SK-N-SH treated with all-trans-retinoic acid at 6 μM for 48 hours (cell line): ENCODE results near the gene LINS1.
"Not testable (repeated sequence)": the region's sequence is repeated elsewhere in the genome, so short reads cannot be mapped to it uniquely, and the experiment has no call there.

Experiments
- ATAC-seq: fragments of 200-7000 bp; cut with Tn5 transposase; 3 replicates; pipeline ENCODE4 v1.9.1; 2020; ENCODE audit warnings: mild to moderate bottlenecking, moderate library complexity
- ARNTL ChIP-seq: fragments of 450-650 bp; formaldehyde crosslinking; IDR thresholded peaks from 2 replicates; pipeline ENCODE4 v1.5.0; 2020; ENCODE audit warnings: low read depth, mild to moderate bottlenecking, moderate library complexity, borderline replicate concordance
- BACH2 ChIP-seq: fragments of 250-450 bp; sonication (Bioruptor Pico); IDR thresholded peaks from 2 replicates; pipeline ENCODE4 v1.9.0; 2021; ENCODE audit warnings: mild to moderate bottlenecking, borderline replicate concordance
- CSDC2 ChIP-seq: fragments of 250-450 bp; sonication (Bioruptor Pico); IDR thresholded peaks from 2 replicates; pipeline ENCODE4 v1.5.0; 2020; ENCODE audit warnings: mild to moderate bottlenecking, moderate library complexity
- CSRNP3 ChIP-seq: fragments of 250-450 bp; sonication (Bioruptor Pico); IDR thresholded peaks from 2 replicates; pipeline ENCODE4 v1.5.1; 2021; ENCODE audit warnings: mild to moderate bottlenecking, moderate library complexity
- ESRRG ChIP-seq: fragments of 250-450 bp; sonication (Bioruptor Pico); IDR thresholded peaks from 2 replicates; pipeline ENCODE4 v1.6.1; 2021; ENCODE audit warnings: mild to moderate bottlenecking
- GLIS3 ChIP-seq: fragments of 250-450 bp; sonication (Bioruptor Pico); IDR thresholded peaks from 2 replicates; pipeline ENCODE4 v1.5.0; 2020; ENCODE audit warnings: mild to moderate bottlenecking, moderate library complexity
- ISL1 ChIP-seq: fragments of 250-450 bp; sonication (Bioruptor Pico); IDR thresholded peaks from 2 replicates; pipeline ENCODE4 v2.1.2; 2022; ENCODE audit warnings: mild to moderate bottlenecking, moderate library complexity
- OSR1 ChIP-seq: fragments of 250-450 bp; sonication (Bioruptor Pico); IDR thresholded peaks from 2 replicates; pipeline ENCODE4 v1.8.0; 2022; ENCODE audit warnings: moderate library complexity, mild to moderate bottlenecking, inconsistent platforms
- PPARA ChIP-seq: fragments of 250-450 bp; sonication (Bioruptor Pico); IDR thresholded peaks from 2 replicates; pipeline ENCODE4 v1.5.0; 2020; ENCODE audit warnings: mild to moderate bottlenecking, borderline replicate concordance
- RARB ChIP-seq: fragments of 250-450 bp; sonication (Bioruptor Pico); IDR thresholded peaks from 2 replicates; pipeline ENCODE4 v1.8.0; 2021; ENCODE audit warnings: mild to moderate bottlenecking, moderate library complexity
- SNAI2 ChIP-seq: fragments of 250-450 bp; sonication (Bioruptor Pico); IDR thresholded peaks from 2 replicates; pipeline ENCODE4 v1.5.0; 2020; ENCODE audit warnings: mild to moderate bottlenecking, moderate library complexity
- TCF4 ChIP-seq: fragments of 250-450 bp; sonication (Bioruptor Pico); IDR thresholded peaks from 2 replicates; pipeline ENCODE4 v1.8.0; 2021; ENCODE audit warnings: mild to moderate bottlenecking, moderate library complexity, borderline replicate concordance
- TOX ChIP-seq: fragments of 250-450 bp; sonication (Bioruptor Pico); IDR thresholded peaks from 2 replicates; pipeline ENCODE4 v1.8.0; 2021; ENCODE audit warnings: mild to moderate bottlenecking, moderate library complexity, borderline replicate concordance
- ZC3H10 ChIP-seq: fragments of 250-450 bp; sonication (Bioruptor Pico); IDR thresholded peaks from 2 replicates; pipeline ENCODE4 v1.5.1; 2021; ENCODE audit warnings: mild to moderate bottlenecking, moderate library complexity
- ZFP3 ChIP-seq: fragments of 250-450 bp; sonication (Bioruptor Pico); IDR thresholded peaks from 2 replicates; pipeline ENCODE4 v1.5.0; 2020; ENCODE audit warnings: mild to moderate bottlenecking, moderate library complexity
- ZNF565 ChIP-seq: fragments of 450-650 bp; formaldehyde crosslinking; conservative IDR thresholded peaks from 2 replicates; pipeline ENCODE4 v1.5.0; 2020; ENCODE audit warnings: low read depth, mild to moderate bottlenecking, moderate library complexity
- ZNF70 ChIP-seq: fragments of 450-650 bp; formaldehyde crosslinking; IDR thresholded peaks from 2 replicates; pipeline ENCODE4 v1.5.0; 2020; ENCODE audit warnings: mild to moderate bottlenecking, moderate library complexity
- ZNF8 ChIP-seq: fragments of 450-650 bp; formaldehyde crosslinking; IDR thresholded peaks from 2 replicates; pipeline ENCODE4 v1.5.0; 2020; ENCODE audit warnings: mild to moderate bottlenecking, moderate library complexity
- TF ChIP-seq, protein P1 (sequence below): fragments of 250-450 bp; sonication (Bioruptor Pico); IDR thresholded peaks from 2 replicates; pipeline ENCODE4 v1.5.0; 2020; ENCODE audit warnings: mild to moderate bottlenecking, moderate library complexity
- TF ChIP-seq, protein P2 (sequence below): fragments of 250-450 bp; sonication (Bioruptor Pico); IDR thresholded peaks from 2 replicates; pipeline ENCODE4 v1.8.0; 2021; ENCODE audit warnings: low read depth, mild to moderate bottlenecking, moderate library complexity, borderline replicate concordance
- TF ChIP-seq, protein P3 (sequence below): fragments of 250-450 bp; sonication (Bioruptor Pico); IDR thresholded peaks from 2 replicates; pipeline ENCODE4 v1.8.0; 2020; ENCODE audit warnings: mild to moderate bottlenecking, moderate library complexity, borderline replicate concordance

Gene LINS1

GRCh38 chr15:100592898-100593297, 9.1 kb downstream of the LINS1 start:
- no peak for TF ChIP-seq ZC3H10
- TF ChIP-seq, protein P1, sequence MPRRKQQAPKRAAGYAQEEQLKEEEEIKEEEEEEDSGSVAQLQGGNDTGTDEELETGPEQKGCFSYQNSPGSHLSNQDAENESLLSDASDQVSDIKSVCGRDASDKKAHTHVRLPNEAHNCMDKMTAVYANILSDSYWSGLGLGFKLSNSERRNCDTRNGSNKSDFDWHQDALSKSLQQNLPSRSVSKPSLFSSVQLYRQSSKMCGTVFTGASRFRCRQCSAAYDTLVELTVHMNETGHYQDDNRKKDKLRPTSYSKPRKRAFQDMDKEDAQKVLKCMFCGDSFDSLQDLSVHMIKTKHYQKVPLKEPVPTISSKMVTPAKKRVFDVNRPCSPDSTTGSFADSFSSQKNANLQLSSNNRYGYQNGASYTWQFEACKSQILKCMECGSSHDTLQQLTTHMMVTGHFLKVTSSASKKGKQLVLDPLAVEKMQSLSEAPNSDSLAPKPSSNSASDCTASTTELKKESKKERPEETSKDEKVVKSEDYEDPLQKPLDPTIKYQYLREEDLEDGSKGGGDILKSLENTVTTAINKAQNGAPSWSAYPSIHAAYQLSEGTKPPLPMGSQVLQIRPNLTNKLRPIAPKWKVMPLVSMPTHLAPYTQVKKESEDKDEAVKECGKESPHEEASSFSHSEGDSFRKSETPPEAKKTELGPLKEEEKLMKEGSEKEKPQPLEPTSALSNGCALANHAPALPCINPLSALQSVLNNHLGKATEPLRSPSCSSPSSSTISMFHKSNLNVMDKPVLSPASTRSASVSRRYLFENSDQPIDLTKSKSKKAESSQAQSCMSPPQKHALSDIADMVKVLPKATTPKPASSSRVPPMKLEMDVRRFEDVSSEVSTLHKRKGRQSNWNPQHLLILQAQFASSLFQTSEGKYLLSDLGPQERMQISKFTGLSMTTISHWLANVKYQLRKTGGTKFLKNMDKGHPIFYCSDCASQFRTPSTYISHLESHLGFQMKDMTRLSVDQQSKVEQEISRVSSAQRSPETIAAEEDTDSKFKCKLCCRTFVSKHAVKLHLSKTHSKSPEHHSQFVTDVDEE = no peak
- TF ChIP-seq, protein P2, sequence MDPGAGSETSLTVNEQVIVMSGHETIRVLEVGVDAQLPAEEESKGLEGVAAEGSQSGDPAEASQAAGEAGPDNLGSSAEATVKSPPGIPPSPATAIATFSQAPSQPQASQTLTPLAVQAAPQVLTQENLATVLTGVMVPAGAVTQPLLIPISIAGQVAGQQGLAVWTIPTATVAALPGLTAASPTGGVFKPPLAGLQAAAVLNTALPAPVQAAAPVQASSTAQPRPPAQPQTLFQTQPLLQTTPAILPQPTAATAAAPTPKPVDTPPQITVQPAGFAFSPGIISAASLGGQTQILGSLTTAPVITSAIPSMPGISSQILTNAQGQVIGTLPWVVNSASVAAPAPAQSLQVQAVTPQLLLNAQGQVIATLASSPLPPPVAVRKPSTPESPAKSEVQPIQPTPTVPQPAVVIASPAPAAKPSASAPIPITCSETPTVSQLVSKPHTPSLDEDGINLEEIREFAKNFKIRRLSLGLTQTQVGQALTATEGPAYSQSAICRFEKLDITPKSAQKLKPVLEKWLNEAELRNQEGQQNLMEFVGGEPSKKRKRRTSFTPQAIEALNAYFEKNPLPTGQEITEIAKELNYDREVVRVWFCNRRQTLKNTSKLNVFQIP (CRISPR knock-in tag) = no peak
- TF ChIP-seq ZNF8 (CRISPR knock-in tag) = no peak
- TF ChIP-seq CSRNP3 (CRISPR knock-in tag) = no peak
- no peak for TF ChIP-seq TCF4 (CRISPR knock-in tag)
- no peak for TF ChIP-seq ESRRG (CRISPR knock-in tag)
- TF ChIP-seq PPARA (CRISPR knock-in tag) = no peak
- TF ChIP-seq ZNF565 (CRISPR knock-in tag) = no peak
- no peak for TF ChIP-seq ISL1 (CRISPR knock-in tag)
- TF ChIP-seq OSR1 (CRISPR knock-in tag) = no peak
- no peak for TF ChIP-seq BACH2 (CRISPR knock-in tag)
- no peak for TF ChIP-seq CSDC2 (CRISPR knock-in tag)
- no peak for TF ChIP-seq ARNTL (CRISPR knock-in tag)
- TF ChIP-seq SNAI2 = no peak
- TF ChIP-seq RARB (CRISPR knock-in tag) = no peak
- TF ChIP-seq ZFP3 (CRISPR knock-in tag) = no peak
- no peak for TF ChIP-seq ZNF70
- no peak for ATAC-seq

DNA sequence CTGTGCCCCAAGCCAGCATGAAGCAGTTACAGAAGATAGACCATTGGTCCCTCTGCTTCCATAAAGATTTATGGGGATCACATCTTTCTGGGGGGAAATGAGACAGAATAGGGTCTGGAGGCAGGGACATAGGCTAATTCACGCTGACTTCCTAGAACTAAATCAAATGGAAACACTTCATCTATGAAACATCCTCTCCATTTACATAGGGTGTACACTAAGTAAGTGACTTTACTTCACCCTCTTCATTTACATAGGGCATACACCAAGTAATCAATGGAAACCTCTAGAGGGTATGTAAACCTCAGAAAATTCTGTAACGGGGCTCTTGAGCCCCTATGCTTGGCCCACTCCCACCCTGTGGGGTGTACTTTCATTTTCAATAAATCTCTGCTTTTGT, 10.1 kb downstream of the LINS1 start:
- TF ChIP-seq CSDC2 (CRISPR knock-in tag) = no peak
- no peak for TF ChIP-seq SNAI2
- no peak for TF ChIP-seq ZNF8 (CRISPR knock-in tag)
- TF ChIP-seq, protein P1 = no peak
- no peak for TF ChIP-seq PPARA (CRISPR knock-in tag)
- TF ChIP-seq, protein P3, sequence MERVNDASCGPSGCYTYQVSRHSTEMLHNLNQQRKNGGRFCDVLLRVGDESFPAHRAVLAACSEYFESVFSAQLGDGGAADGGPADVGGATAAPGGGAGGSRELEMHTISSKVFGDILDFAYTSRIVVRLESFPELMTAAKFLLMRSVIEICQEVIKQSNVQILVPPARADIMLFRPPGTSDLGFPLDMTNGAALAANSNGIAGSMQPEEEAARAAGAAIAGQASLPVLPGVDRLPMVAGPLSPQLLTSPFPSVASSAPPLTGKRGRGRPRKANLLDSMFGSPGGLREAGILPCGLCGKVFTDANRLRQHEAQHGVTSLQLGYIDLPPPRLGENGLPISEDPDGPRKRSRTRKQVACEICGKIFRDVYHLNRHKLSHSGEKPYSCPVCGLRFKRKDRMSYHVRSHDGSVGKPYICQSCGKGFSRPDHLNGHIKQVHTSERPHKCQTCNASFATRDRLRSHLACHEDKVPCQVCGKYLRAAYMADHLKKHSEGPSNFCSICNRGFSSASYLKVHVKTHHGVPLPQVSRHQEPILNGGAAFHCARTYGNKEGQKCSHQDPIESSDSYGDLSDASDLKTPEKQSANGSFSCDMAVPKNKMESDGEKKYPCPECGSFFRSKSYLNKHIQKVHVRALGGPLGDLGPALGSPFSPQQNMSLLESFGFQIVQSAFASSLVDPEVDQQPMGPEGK (CRISPR knock-in tag) = no peak
- no peak for TF ChIP-seq OSR1 (CRISPR knock-in tag)
- no peak for TF ChIP-seq ZNF70
- TF ChIP-seq GLIS3 (CRISPR knock-in tag) = no peak
- no peak for TF ChIP-seq TOX (CRISPR knock-in tag)
- TF ChIP-seq ESRRG (CRISPR knock-in tag) = no peak
- no peak for ATAC-seq

DNA sequence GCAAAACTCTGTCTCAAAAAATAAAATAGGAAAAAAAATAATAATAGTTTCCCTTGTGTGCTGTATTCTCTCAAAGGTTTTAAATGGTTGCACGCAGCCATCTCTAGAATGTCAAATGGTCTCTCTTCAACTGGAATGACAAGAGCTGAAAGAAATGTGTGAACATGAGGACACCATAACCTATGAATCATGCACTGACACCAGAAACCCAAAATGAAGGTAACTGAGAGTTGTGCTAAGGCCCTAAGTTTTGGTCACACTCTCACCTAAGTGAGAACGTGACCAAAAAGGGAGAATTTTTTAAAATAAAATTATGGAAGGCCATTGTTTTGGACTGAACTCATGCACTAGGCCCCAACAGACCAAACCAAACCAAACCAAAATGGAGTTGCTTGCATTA, 10.8 kb downstream of the LINS1 start:
- ATAC-seq = not testable (repeated sequence)
